ENCODE results near the gene VPS11.

- TF ChIP-seq CTCF (IDR thresholded peaks at IDR 0.05; ENCODE audit: low read depth, low read length) (no peak), POLR2A (IDR thresholded peaks at IDR 0.05; ENCODE audit: extremely low read depth, insufficient read length) (no peak)
Observed at GRCh38 chr11:119042927-119043326, 24.7 kb upstream of the VPS11 start.

Measured in NB4 (cell line).